ENCODE data around the gene SLK.

Gene SLK

DNA sequence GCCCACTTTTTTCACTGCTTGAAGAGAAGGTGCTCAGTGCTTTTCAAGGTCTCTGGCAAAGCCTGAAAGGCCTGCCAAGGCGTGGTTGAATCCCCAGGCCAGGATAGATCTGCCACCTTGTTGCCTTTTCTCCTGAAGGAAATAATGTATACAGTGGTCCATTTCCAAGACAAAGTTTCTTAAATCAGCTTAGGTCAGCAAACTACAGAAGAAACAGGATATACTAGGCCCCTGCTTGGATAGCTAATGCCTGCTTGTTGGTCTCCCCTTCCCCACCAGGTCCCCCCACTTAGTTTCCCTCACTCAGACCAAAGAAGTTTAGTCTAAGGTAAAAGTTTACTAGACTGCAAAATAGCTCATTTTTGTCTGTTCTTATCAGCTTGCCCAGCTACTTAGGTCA is 98.8 kb downstream of the SLK start:
- peaks cover 8% of the 10 kb centered on the region for H3K27me3 ChIP-seq (ENCODE audit: insufficient read depth, low read length)
- peaks cover 4% of the 10 kb centered on the region for H3K4me1 ChIP-seq (ENCODE audit: insufficient read depth, low read length)

DNA sequence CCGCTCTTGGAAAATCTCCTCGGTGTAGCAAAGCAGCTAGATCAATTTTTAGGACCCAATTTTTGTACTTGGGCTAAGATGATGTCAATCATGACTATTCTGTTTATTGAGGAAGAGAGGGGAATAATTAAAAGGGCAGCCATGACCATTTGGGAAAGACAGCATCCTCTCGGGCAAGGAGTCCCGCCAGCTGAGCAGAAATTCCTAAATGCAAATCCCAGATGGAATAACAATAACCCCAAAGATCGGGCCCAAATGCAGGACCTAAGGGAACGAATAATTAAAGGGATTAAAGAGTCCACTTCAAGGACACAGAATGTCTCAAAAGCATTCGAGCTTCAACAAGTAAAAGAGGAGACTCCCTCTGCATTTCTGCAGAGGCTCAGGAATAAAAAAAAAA is 100.0 kb downstream of the SLK start:
- Histone ChIP-seq H2AFZ (ENCODE audit: low read depth, low read length) (peak overlapping the region; percentile 21), H3K27me3 (ENCODE audit: insufficient read depth, low read length) (peaks cover 20% of the 10 kb centered on the region), H3K4me1 (ENCODE audit: insufficient read depth, low read length) (peaks cover 4% of the 10 kb centered on the region), H3K36me3 (ENCODE audit: insufficient read depth, low read length) (no peaks in the 10 kb centered on the region), H3K4me3 (ENCODE audit: low read length) (no peak overlapping the region), H3K9me3 (ENCODE audit: low read length) (no peaks in the 10 kb centered on the region)

More for the DNA sequence above, 98.8 kb downstream of the SLK start:
- Histone ChIP-seq H3K9me3 (ENCODE audit: low read length) (no peaks in the 10 kb centered on the region), H2AFZ (ENCODE audit: low read depth, low read length) (no peak overlapping the region), H3K4me3 (ENCODE audit: low read length) (no peak overlapping the region), H3K36me3 (ENCODE audit: insufficient read depth, low read length) (no peaks in the 10 kb centered on the region)

- peak overlapping the region; percentile 21 for H2AFZ ChIP-seq (ENCODE audit: low read depth, low read length)
- H3K36me3 ChIP-seq (ENCODE audit: insufficient read depth, low read length) = no peaks in the 10 kb centered on the region
- no peak overlapping the region for H3K4me3 ChIP-seq (ENCODE audit: low read length)
Measured at GRCh38 chr10:104067525-104067924, 100.6 kb downstream of the SLK start.

GRCh38 chr10:104069613-104070012 is 102.7 kb downstream of the SLK start:
- Histone ChIP-seq H3K4me1 (ENCODE audit: insufficient read depth, low read length) (peaks cover 4% of the 10 kb centered on the region), H3K9me3 (ENCODE audit: low read length) (no peaks in the 10 kb centered on the region), H3K27me3 (ENCODE audit: insufficient read depth, low read length) (peaks cover 20% of the 10 kb centered on the region), H3K36me3 (ENCODE audit: insufficient read depth, low read length) (no peaks in the 10 kb centered on the region), H2AFZ (ENCODE audit: low read depth, low read length) (no peak overlapping the region), H3K4me3 (ENCODE audit: low read length) (no peak overlapping the region)

More at GRCh38 chr10:104067525-104067924, 100.6 kb downstream of the SLK start:
- Histone ChIP-seq H3K9me3 (ENCODE audit: low read length) (no peaks in the 10 kb centered on the region), H3K4me1 (ENCODE audit: insufficient read depth, low read length) (peaks cover 4% of the 10 kb centered on the region), H3K27me3 (ENCODE audit: insufficient read depth, low read length) (peaks cover 20% of the 10 kb centered on the region)

- no peak overlapping the region for H2AFZ ChIP-seq (ENCODE audit: low read depth, low read length)
- H3K9me3 ChIP-seq (ENCODE audit: low read length) = no peaks in the 10 kb centered on the region
- H3K4me3 ChIP-seq (ENCODE audit: low read length) = no peak overlapping the region
- peaks cover 11% of the 10 kb centered on the region for H3K4me1 ChIP-seq (ENCODE audit: insufficient read depth, low read length)
- H3K36me3 ChIP-seq (ENCODE audit: insufficient read depth, low read length) = no peaks in the 10 kb centered on the region
- H3K27me3 ChIP-seq (ENCODE audit: insufficient read depth, low read length) = peaks cover 15% of the 10 kb centered on the region
Measured at GRCh38 chr10:104072786-104073185, 105.8 kb downstream of the SLK start.

DNA sequence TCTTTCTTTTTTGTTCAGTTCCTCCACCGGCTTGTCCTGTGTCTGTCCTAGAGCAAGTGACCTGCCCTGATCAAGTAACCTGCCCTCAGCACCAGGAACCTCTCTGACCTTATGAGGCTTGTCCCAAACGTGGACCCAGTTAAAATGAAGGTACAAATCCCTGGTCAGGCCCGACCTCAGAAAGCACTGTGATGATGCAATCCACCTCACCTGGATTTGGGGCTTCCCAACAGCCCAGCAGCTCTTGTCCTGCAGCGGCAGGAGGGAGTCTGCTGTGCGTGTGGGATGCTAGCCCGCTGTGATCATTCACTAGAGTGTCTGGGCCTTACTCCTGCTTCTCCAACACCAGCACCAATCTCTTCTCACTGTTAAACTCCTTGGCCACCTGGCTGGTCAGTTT is 107.6 kb downstream of the SLK start:
- peaks cover 15% of the 10 kb centered on the region for H3K27me3 ChIP-seq (ENCODE audit: insufficient read depth, low read length)
- no peaks in the 10 kb centered on the region for H3K36me3 ChIP-seq (ENCODE audit: insufficient read depth, low read length)
- no peak overlapping the region for H3K4me3 ChIP-seq (ENCODE audit: low read length)
- peaks cover 11% of the 10 kb centered on the region for H3K4me1 ChIP-seq (ENCODE audit: insufficient read depth, low read length)
- H2AFZ ChIP-seq (ENCODE audit: low read depth, low read length) = no peak overlapping the region
- H3K9me3 ChIP-seq (ENCODE audit: low read length) = no peaks in the 10 kb centered on the region

DNA sequence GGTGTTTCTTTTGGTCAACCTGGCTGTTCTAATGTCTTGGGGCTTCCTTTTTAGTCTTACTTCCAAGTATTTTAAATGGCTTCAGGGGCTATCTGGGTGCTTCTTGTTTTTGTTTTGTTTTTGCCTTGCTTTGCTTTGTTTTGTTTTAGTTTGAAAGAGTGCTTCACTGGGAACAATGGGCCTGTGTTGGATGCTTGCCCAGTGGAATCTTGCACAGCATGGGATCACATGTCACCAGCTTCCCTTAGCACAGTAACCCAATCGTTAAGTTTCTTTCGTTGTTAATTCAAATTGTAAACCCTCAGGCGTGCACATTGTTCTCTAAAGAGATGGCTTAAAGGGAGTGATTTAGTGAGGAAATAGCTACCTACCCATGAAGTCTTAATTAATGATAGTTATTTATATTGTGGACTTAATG is 109.8 kb downstream of the SLK start:
- no peak overlapping the region for H3K4me3 ChIP-seq (ENCODE audit: low read length)
- peak overlapping the region; percentile 78 for H2AFZ ChIP-seq (ENCODE audit: low read depth, low read length)
- peaks cover 11% of the 10 kb centered on the region for H3K4me1 ChIP-seq (ENCODE audit: insufficient read depth, low read length)
- no peaks in the 10 kb centered on the region for H3K36me3 ChIP-seq (ENCODE audit: insufficient read depth, low read length)
- peaks cover 3% of the 10 kb centered on the region for H3K27me3 ChIP-seq (ENCODE audit: insufficient read depth, low read length)
- H3K9me3 ChIP-seq (ENCODE audit: low read length) = no peaks in the 10 kb centered on the region

- Histone ChIP-seq H2AFZ (ENCODE audit: low read depth, low read length) (peak overlapping the region; percentile 78), H3K4me1 (ENCODE audit: insufficient read depth, low read length) (peaks cover 11% of the 10 kb centered on the region), H3K4me3 (ENCODE audit: low read length) (no peak overlapping the region), H3K27me3 (ENCODE audit: insufficient read depth, low read length) (no peaks in the 10 kb centered on the region), H3K9me3 (ENCODE audit: low read length) (no peaks in the 10 kb centered on the region), H3K36me3 (ENCODE audit: insufficient read depth, low read length) (no peaks in the 10 kb centered on the region)
Measured at GRCh38 chr10:104077247-104077646, 110.3 kb downstream of the SLK start.

- Histone ChIP-seq H2AFZ (ENCODE audit: low read depth, low read length) (peak overlapping the region; percentile 78), H3K9me3 (ENCODE audit: low read length) (no peaks in the 10 kb centered on the region), H3K4me3 (ENCODE audit: low read length) (no peak overlapping the region), H3K27me3 (ENCODE audit: insufficient read depth, low read length) (no peaks in the 10 kb centered on the region), H3K36me3 (ENCODE audit: insufficient read depth, low read length) (no peaks in the 10 kb centered on the region), H3K4me1 (ENCODE audit: insufficient read depth, low read length) (peaks cover 11% of the 10 kb centered on the region)
Measured at GRCh38 chr10:104077663-104078151, 110.8 kb downstream of the SLK start.

All from neuron (in vitro differentiated cells).